Liver (tissue), 9 donors: ENCODE measurements around the gene SLC38A3. TPM values are rescaled to one million over a fixed set of nuclear protein-coding genes. Genes with fewer than 3 reads are reported as not detected.
A peak's percentile ranks its signal among the peaks of the same experiment; 100 is the strongest.

Experiments used
- DNase-seq: peaks from one replicate; pipeline ENCODE4 v3.0.0-alpha.2; 2017; ENCODE audit warnings: low spot score
- H3K27ac ChIP-seq, 2 donors: one replicate each; pipeline ENCODE4 v1.7.0; 2013; ENCODE audit warnings: inconsistent platforms in 2 of 2, low read length in 2 of 2, control low read depth in 1 of 2, low read depth in 1 of 2, mild to moderate bottlenecking in 1 of 2
- H3K27me3 ChIP-seq, 4 donors: one replicate each; pipeline versions ENCODE4 v1.6.1 to v1.7.0; 2013; ENCODE audit warnings: low read length in 3 of 4, inconsistent platforms in 1 of 4, mild to moderate bottlenecking in 1 of 4, moderate library complexity in 1 of 4; ENCODE audit not compliant: control insufficient read depth in 4 of 4, insufficient read depth in 4 of 4
- H3K36me3 ChIP-seq, 4 donors: one replicate each; pipeline versions ENCODE4 v1.6.1 to v1.7.0; 2013; ENCODE audit warnings: low read length in 3 of 4, mild to moderate bottlenecking in 3 of 4, low read depth in 1 of 4, moderate library complexity in 1 of 4; ENCODE audit not compliant: control insufficient read depth in 4 of 4, insufficient read depth in 3 of 4
- H3K4me1 ChIP-seq, 4 donors: one replicate each; pipeline versions ENCODE4 v1.6.1 to v1.7.0; 2013; ENCODE audit warnings: low read length in 3 of 4, mild to moderate bottlenecking in 3 of 4, moderate library complexity in 1 of 4; ENCODE audit not compliant: control insufficient read depth in 4 of 4, insufficient read depth in 4 of 4
- H3K4me3 ChIP-seq, 3 donors: one replicate each; pipeline versions ENCODE4 v1.6.1 to v1.7.0; 2013; ENCODE audit warnings: low read length in 3 of 3, control low read depth in 1 of 3, low read depth in 1 of 3, mild to moderate bottlenecking in 1 of 3
- H3K9ac ChIP-seq, 2 donors: one replicate each; pipeline ENCODE4 v1.7.0; 2013; ENCODE audit warnings: low read length in 2 of 2, mild to moderate bottlenecking in 2 of 2, moderate library complexity in 2 of 2, control low read depth in 1 of 2, low read depth in 1 of 2
- H3K9me3 ChIP-seq, 4 donors: one replicate each; pipeline versions ENCODE4 v1.6.1 to v1.7.0; 2013; ENCODE audit warnings: low read length in 3 of 4; ENCODE audit not compliant: control insufficient read depth in 4 of 4
- CTCF ChIP-seq: fragments of 150-350 bp; IDR thresholded peaks from 2 replicates; pipeline ENCODE4 v1.5.1; 2017; ENCODE audit warnings: improper control_type of control experiment, low read depth, low read length; ENCODE audit not compliant: missing input control
- EGR1 ChIP-seq, 2 donors: IDR thresholded peaks; 2 replicates each; pipeline ENCODE4 v1.6.1; 2016 to 2018; ENCODE audit warnings: antibody characterized with exemption in 2 of 2, low read depth in 2 of 2
- FOXA1 ChIP-seq: IDR thresholded peaks from 2 replicates; pipeline ENCODE4 v1.6.1; 2016; ENCODE audit warnings: antibody characterized with exemption
- FOXA2 ChIP-seq: IDR thresholded peaks from 2 replicates; pipeline ENCODE4 v1.6.1; 2016; ENCODE audit warnings: antibody characterized with exemption
- HNF4A ChIP-seq, 2 donors: conservative IDR thresholded peaks; 2 replicates each; pipeline ENCODE4 v1.6.1; 2016; ENCODE audit warnings: antibody characterized with exemption in 2 of 2, mild to moderate bottlenecking in 2 of 2
- HNF4G ChIP-seq: IDR thresholded peaks from 2 replicates; pipeline ENCODE4 v1.6.1; 2016; ENCODE audit warnings: antibody characterized with exemption
- JUND ChIP-seq, 2 donors: IDR thresholded peaks; 2 replicates each; pipeline ENCODE4 v1.6.1; 2016; ENCODE audit warnings: antibody characterized with exemption in 2 of 2
- MAX ChIP-seq: IDR thresholded peaks from 2 replicates; pipeline ENCODE4 v1.6.1; 2016; ENCODE audit warnings: antibody characterized with exemption
- NR2F2 ChIP-seq: IDR thresholded peaks from 2 replicates; pipeline ENCODE4 v1.6.1; 2016; ENCODE audit warnings: antibody characterized with exemption
- RAD21 ChIP-seq, 2 donors: IDR thresholded peaks; 2 replicates each; pipeline ENCODE4 v1.6.1; 2016; ENCODE audit warnings: antibody characterized with exemption in 2 of 2, mild to moderate bottlenecking in 2 of 2
- RXRA ChIP-seq, 2 donors: IDR thresholded peaks; 2 replicates each; pipeline ENCODE4 v1.6.1; 2017 to 2018; ENCODE audit warnings: antibody characterized with exemption in 2 of 2, mild to moderate bottlenecking in 1 of 2
- SP1 ChIP-seq: IDR thresholded peaks from 2 replicates; pipeline ENCODE4 v1.6.1; 2018; ENCODE audit warnings: antibody characterized with exemption, mild to moderate bottlenecking
- TAF1 ChIP-seq: conservative IDR thresholded peaks from 2 replicates; pipeline ENCODE4 v1.6.1; 2016; ENCODE audit warnings: antibody characterized with exemption, mild to moderate bottlenecking
- YY1 ChIP-seq: IDR thresholded peaks from 2 replicates; pipeline ENCODE4 v1.6.1; 2016; ENCODE audit warnings: antibody characterized with exemption, mild to moderate bottlenecking
- ZBTB33 ChIP-seq: IDR thresholded peaks from 2 replicates; pipeline ENCODE4 v1.6.1; 2016; ENCODE audit warnings: antibody characterized with exemption
- WGBS: extraction: QIAGEN DNeasy Blood & Tissue Kit; methylation state at CpG from one replicate; pipeline ENCODE4 v1.1.7; 2013; 5-methylcytosine and 5-hydroxymethylcytosine counted together
- polyA plus RNA-seq, 2 donors: library from polyadenylated mRNA; stranded (reverse) in 1 of 2; unstranded in 1 of 2; fragments of 200-250 nt in 1 of 2; fragments of >200 nt in 1 of 2; fragmentation: Nextera tagmentation in 1 of 2; extraction: Ambion mirVana in 1 of 2; gene quantifications; one replicate each; pipeline versions ENCODE4 v1.2.1 to v1.2.3, GENCODE V29; 2013 to 2015
- total RNA-seq, 2 donors: library from RNA; depleted of rRNA; stranded (reverse); fragments of >200 nt; gene quantifications; one replicate each; pipeline ENCODE4 v1.2.3, GENCODE V29; 2014
- donor health status: healthy.
- donor health status: healthy.
- donor health status: healthy.
- donor health status: healthy.
- donor health status: healthy.

The SLC38A3 gene
- total and polyA plus RNA-seq, 4 donors = 98.1 to 180 (median 140) TPM

- H3K4me1 ChIP-seq = peaks cover 18 to 55% (median 39%) of the 10 kb centered on the region in 4 donors
These were observed 37.2 kb upstream of the SLC38A3 start for GRCh38 chr3:50167841-50168209.

GRCh38 chr3:50168388-50168787 lies 36.7 kb upstream of the SLC38A3 start:
- peaks cover 16 to 49% (median 34%) of the 10 kb centered on the region in 4 donors for H3K4me1 ChIP-seq
- TF ChIP-seq HNF4A (conservative IDR thresholded peaks at IDR 0.05) = no peak
- TF ChIP-seq MAX = no peak
- peak; percentile 21 for TF ChIP-seq NR2F2
- WGBS = 72% methylated on average over 9 of the region's 9 CpGs
- H3K27ac ChIP-seq = peak overlapping the region in 1 of 2 donors; percentile 29
- no peaks in the 10 kb centered on the region for H3K9me3 ChIP-seq
- no peak for DNase-seq
- no peak overlapping the region for H3K9ac ChIP-seq
- H3K4me3 ChIP-seq = no peak overlapping the region
- H3K27me3 ChIP-seq = no peaks in the 10 kb centered on the region
- no peaks in the 10 kb centered on the region for H3K36me3 ChIP-seq

More at GRCh38 chr3:50167841-50168209, 37.2 kb upstream of the SLC38A3 start:
- H3K9me3 ChIP-seq = no peaks in the 10 kb centered on the region
- H3K36me3 ChIP-seq = no peaks in the 10 kb centered on the region
- no peak for DNase-seq
- H3K9ac ChIP-seq = no peak overlapping the region
- H3K27ac ChIP-seq = no peak overlapping the region
- 93% methylated on average over 7 of the region's 7 CpGs for WGBS
- no peak overlapping the region for H3K4me3 ChIP-seq
- H3K27me3 ChIP-seq = no peaks in the 10 kb centered on the region
- TF ChIP-seq FOXA1 (no peak), RXRA (IDR thresholded peaks at IDR 0.05) (no peak), JUND (IDR thresholded peaks at IDR 0.05) (no peak), TAF1 (no peak), HNF4G (no peak), EGR1 (IDR thresholded peaks at IDR 0.05; ENCODE audit: low read depth in 2 of 2) (no peak), ZBTB33 (no peak), FOXA2 (no peak), MAX (no peak)

- peak overlapping the region; percentile 25 to 29 for H3K27ac ChIP-seq
These were observed 36.3 kb upstream of the SLC38A3 start for GRCh38 chr3:50168791-50169190.

More at GRCh38 chr3:50168791-50169190, 36.3 kb upstream of the SLC38A3 start:
- Histone ChIP-seq H3K36me3 (no peaks in the 10 kb centered on the region), H3K9me3 (no peaks in the 10 kb centered on the region), H3K4me1 (peaks cover 13 to 45% (median 30%) of the 10 kb centered on the region in 4 donors), H3K9ac (no peak overlapping the region), H3K27me3 (no peaks in the 10 kb centered on the region), H3K4me3 (no peak overlapping the region)
- WGBS = 89% methylated on average over 6 of the region's 6 CpGs
- TF ChIP-seq HNF4G (no peak), RAD21 (IDR thresholded peaks at IDR 0.05) (no peak), NR2F2 (no peak), YY1 (no peak), RXRA (IDR thresholded peaks at IDR 0.05) (no peak), CTCF (no peak), ZBTB33 (no peak), SP1 (no peak), EGR1 (IDR thresholded peaks at IDR 0.05; ENCODE audit: low read depth in 2 of 2) (no peak), TAF1 (no peak)
- DNase-seq = no peak
